ENCODE measurements around the gene MUC2. TPM values are rescaled to one million over a fixed set of nuclear protein-coding genes. Genes with fewer than 3 reads are reported as not detected.

Gene MUC2
- total RNA-seq, 1 experiment from 2014 or later, result not detected

GRCh38 chr11:1118755-1119603, 44.3 kb downstream of the MUC2 start:
- H3K27me3 ChIP-seq (replicated peaks; ENCODE audit: insufficient read depth, low read depth, low read length, poor library complexity), result peaks cover 14% of the 10 kb centered on the region
- no peak overlapping the region for H3K27ac ChIP-seq (ENCODE audit: low read depth, low read length, poor library complexity, severe bottlenecking)
- intact Hi-C loops (cut with micrococcal nuclease; ENCODE audit: unreplicated experiment), result no loop called here
- DNase-seq (ENCODE audit: low spot score), result no peak
- ChIA-PET POLR2A (ENCODE audit: low non-redundant PET) (no interaction called here), CTCF (no interaction called here)
- TF ChIP-seq CTCF (conservative IDR thresholded peaks at IDR 0.05; ENCODE audit: low read depth, low read length), result no peak
- TF ChIP-seq EZH2 (IDR thresholded peaks at IDR 0.05; ENCODE audit: borderline replicate concordance, low read depth, low read length, poor library complexity, severe bottlenecking), result no peak
- H3K4me1 ChIP-seq (ENCODE audit: insufficient read depth, low read length, poor library complexity, severe bottlenecking), result no peaks in the 10 kb centered on the region
- no peaks in the 10 kb centered on the region for H3K36me3 ChIP-seq (ENCODE audit: insufficient read depth, low read length, poor library complexity, severe bottlenecking)
- no peak overlapping the region for H3K4me3 ChIP-seq (ENCODE audit: low read depth, low read length, poor library complexity, severe bottlenecking)
- no TSS peak for BruUV-seq (replicated peaks)
- no peaks in the 10 kb centered on the region for H3K9me3 ChIP-seq (ENCODE audit: low read depth, low read length, poor library complexity, severe bottlenecking)

GRCh38 chr11:1119604-1120146, 45.0 kb downstream of the MUC2 start:
- Histone ChIP-seq H3K4me1 (ENCODE audit: insufficient read depth, low read length, poor library complexity, severe bottlenecking) (no peaks in the 10 kb centered on the region), H3K9me3 (ENCODE audit: low read depth, low read length, poor library complexity, severe bottlenecking) (no peaks in the 10 kb centered on the region), H3K27ac (ENCODE audit: low read depth, low read length, poor library complexity, severe bottlenecking) (no peak overlapping the region), H3K36me3 (ENCODE audit: insufficient read depth, low read length, poor library complexity, severe bottlenecking) (no peaks in the 10 kb centered on the region), H3K27me3 (replicated peaks; ENCODE audit: insufficient read depth, low read depth, low read length, poor library complexity) (peaks cover 14% of the 10 kb centered on the region), H3K4me3 (ENCODE audit: low read depth, low read length, poor library complexity, severe bottlenecking) (no peak overlapping the region)
- TF ChIP-seq CTCF (conservative IDR thresholded peaks at IDR 0.05; ENCODE audit: low read depth, low read length) (no peak), EZH2 (IDR thresholded peaks at IDR 0.05; ENCODE audit: borderline replicate concordance, low read depth, low read length, poor library complexity, severe bottlenecking) (no peak)
- no peak for DNase-seq (ENCODE audit: low spot score)
- intact Hi-C loops (cut with micrococcal nuclease; ENCODE audit: unreplicated experiment), result no loop called here
- BruUV-seq (replicated peaks), result no TSS peak
- POLR2A ChIA-PET (ENCODE audit: low non-redundant PET), result no interaction called here
- CTCF ChIA-PET, result no interaction called here

- POLR2A ChIA-PET (ENCODE audit: low non-redundant PET), result no interaction called here
Observed at GRCh38 chr11:1120532-1121330, 46.1 kb downstream of the MUC2 start.

More at GRCh38 chr11:1120532-1121330, 46.1 kb downstream of the MUC2 start:
- BruUV-seq (replicated peaks), result no TSS peak
- no peaks in the 10 kb centered on the region for H3K36me3 ChIP-seq (ENCODE audit: insufficient read depth, low read length, poor library complexity, severe bottlenecking)
- H3K9me3 ChIP-seq (ENCODE audit: low read depth, low read length, poor library complexity, severe bottlenecking), result no peaks in the 10 kb centered on the region
- peaks cover 14% of the 10 kb centered on the region for H3K27me3 ChIP-seq (replicated peaks; ENCODE audit: insufficient read depth, low read depth, low read length, poor library complexity)
- CTCF ChIA-PET, result no interaction called here
- no peak overlapping the region for H3K4me3 ChIP-seq (ENCODE audit: low read depth, low read length, poor library complexity, severe bottlenecking)
- TF ChIP-seq EZH2 (IDR thresholded peaks at IDR 0.05; ENCODE audit: borderline replicate concordance, low read depth, low read length, poor library complexity, severe bottlenecking), result no peak
- no peak for DNase-seq (ENCODE audit: low spot score)
- intact Hi-C loops (cut with micrococcal nuclease; ENCODE audit: unreplicated experiment), result no loop called here
- H3K4me1 ChIP-seq (ENCODE audit: insufficient read depth, low read length, poor library complexity, severe bottlenecking), result no peaks in the 10 kb centered on the region
- no peak overlapping the region for H3K27ac ChIP-seq (ENCODE audit: low read depth, low read length, poor library complexity, severe bottlenecking)
